PC-3 (cell line): Measurements from ENCODE around the gene PIGL.

Experiments used
- EZH2 ChIP-seq: fragments of 300-600 bp; sonication (generic); IDR thresholded peaks from one replicate; pipeline ENCODE4 v1.6.1; 2017; ENCODE audit warnings: antibody characterized with exemption, mild to moderate bottlenecking, low read length; ENCODE audit not compliant: unreplicated experiment
- EZH2phosphoT487 ChIP-seq: fragments of 300-600 bp; sonication (generic); IDR thresholded peaks from 2 replicates; pipeline ENCODE4 v1.6.1; 2018; ENCODE audit warnings: mild to moderate bottlenecking, antibody characterized with exemption, low read length, borderline replicate concordance

DNA sequence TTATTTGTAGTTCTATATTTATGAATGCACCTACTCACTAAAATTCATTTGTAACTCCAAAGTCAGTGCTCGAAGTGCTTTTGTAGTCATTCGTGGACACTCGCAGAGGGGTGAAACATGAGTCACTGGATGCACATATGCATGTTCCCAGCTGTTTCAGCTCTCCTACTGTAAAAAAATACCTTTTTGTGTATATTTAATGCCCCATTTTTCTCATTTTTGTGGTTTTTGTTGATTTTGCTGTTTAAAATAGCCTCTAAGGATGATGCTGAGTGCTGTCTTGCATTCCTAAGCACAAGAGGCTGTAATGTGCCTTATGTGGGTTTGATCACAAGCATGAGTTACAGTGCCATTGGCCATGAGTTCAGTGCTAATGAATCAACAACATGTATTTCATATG is 105.6 kb downstream of the PIGL start:
- TF ChIP-seq EZH2 (no peak), EZH2phosphoT487 (no peak)
